8988T (cell line): ENCODE data around the gene NOL11.
"Not testable (repeated sequence)": the region's sequence is repeated elsewhere in the genome, so short reads cannot be mapped to it uniquely, and the experiment has no call there.

Experiments used
- DNase-seq: peaks from one replicate; pipeline ENCODE4 v3.0.0; 2011

Gene NOL11

DNA sequence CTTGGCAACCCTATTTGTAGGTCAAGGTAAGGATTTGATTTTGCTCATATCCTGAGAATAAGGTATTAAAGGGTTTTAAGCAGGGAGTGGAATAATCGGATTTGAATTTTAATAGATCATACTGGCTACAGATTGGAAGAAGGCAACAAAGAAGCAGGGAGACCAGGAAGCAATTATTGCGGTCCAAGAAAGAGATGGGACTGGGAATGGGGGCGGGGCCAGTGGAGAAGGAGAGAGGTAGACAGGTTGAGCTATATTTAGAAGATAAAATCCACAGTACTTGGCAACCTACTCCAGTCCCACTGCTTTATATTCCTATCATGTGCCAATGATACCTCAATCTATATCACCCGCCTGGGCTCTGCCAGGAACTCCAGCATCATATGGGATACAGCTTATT is 5.8 kb upstream of the NOL11 start:
- DNase-seq = no peak

GRCh38 chr17:67712375-67712774 is 5.4 kb upstream of the NOL11 start:
- DNase-seq = no peak

DNA sequence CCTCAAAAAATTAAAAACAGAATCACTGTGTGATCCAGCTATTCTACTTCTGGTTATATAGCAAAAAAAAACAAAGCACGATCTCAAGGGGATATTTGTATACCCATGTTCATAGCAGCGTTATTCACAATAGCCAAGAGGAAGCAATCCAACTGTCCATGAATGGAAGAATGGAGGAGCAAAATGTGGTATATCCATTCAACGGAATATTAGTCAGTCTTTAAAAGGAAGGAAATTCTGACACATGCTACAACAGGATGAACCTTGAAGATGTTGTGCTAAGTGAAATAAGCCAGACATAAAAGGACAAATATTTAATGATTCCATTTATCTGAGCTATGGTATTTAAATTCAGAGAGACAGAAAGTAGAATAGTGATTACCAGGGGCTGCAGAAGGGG is 4.6 kb upstream of the NOL11 start:
- DNase-seq = no peak

- no peak for DNase-seq
These were observed 1.3 kb upstream of the NOL11 start for GRCh38 chr17:67716405-67716798.

DNA sequence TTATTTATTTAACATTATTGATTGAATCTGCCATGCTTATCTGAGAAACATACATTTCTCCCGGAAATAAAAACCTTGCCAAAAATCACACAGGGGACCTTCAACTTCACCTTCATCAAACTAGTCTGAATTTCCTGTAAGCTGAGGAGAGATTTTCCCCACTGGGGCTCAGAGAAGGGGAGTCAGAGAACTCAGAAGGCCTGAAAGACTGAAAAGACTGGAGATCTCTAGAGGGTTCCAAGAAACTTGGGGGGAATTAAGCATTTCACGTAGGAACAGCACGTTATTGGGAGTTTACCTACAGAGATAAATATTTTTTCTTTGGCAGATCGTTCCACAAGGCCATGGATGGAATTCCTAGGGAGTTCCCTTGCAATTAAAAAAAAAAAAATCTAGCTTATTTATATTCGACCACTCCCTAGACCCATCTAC is 528 bp upstream of the NOL11 start:
- DNase-seq = no peak

DNA sequence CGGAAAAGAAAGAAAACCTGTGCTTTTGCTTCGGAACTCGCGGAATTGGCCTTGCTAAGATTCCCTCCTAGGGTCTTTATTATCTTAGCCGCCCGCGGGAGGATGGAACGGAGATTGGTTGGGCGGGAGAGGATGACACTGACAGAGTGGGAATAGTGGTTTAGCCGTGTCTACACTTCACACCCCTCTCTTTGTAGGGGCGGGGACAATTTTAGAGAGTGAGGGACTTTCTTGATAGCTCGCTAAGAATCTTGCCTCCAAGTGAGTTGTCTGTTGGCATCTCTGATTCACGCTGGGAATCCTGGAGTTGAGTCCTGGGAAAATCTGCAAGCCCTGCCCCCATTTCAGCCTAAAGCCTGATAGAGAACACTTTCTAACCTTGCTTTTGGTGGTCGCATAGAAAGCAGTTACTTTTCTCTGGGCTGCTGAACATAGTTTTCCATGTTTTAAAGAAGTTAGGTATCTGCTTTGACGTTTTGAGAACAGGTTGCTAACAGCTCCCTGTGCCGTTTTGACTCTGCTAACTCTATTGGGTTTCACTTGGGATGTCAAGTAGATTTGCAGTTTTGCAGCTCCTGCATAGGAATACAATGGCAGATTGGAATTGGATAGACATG is 697 bp downstream of the NOL11 start:
- no peak for DNase-seq

DNA sequence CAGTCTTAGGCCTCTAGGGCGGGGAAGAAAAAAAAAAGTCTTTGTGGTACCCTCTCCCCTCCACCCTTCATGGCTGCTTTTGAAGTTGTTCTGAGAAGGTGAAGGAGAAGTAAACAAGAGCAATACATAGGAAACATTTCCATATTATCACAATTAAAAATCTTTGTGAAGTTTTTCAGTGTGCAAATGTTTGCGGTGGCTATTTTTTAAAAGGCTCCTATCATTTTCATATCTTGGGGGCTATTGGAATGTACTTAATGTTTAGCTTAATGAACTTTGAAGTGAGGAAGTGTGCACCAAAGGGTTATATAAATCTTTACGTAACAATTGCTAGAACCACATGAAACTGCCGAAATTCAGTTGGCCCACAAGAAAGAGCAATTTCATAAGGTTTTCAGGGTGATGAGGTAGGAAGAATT is 7.6 kb downstream of the NOL11 start:
- DNase-seq = no peak

GRCh38 chr17:67725807-67726206 is 8.1 kb downstream of the NOL11 start:
- DNase-seq = no peak

DNA sequence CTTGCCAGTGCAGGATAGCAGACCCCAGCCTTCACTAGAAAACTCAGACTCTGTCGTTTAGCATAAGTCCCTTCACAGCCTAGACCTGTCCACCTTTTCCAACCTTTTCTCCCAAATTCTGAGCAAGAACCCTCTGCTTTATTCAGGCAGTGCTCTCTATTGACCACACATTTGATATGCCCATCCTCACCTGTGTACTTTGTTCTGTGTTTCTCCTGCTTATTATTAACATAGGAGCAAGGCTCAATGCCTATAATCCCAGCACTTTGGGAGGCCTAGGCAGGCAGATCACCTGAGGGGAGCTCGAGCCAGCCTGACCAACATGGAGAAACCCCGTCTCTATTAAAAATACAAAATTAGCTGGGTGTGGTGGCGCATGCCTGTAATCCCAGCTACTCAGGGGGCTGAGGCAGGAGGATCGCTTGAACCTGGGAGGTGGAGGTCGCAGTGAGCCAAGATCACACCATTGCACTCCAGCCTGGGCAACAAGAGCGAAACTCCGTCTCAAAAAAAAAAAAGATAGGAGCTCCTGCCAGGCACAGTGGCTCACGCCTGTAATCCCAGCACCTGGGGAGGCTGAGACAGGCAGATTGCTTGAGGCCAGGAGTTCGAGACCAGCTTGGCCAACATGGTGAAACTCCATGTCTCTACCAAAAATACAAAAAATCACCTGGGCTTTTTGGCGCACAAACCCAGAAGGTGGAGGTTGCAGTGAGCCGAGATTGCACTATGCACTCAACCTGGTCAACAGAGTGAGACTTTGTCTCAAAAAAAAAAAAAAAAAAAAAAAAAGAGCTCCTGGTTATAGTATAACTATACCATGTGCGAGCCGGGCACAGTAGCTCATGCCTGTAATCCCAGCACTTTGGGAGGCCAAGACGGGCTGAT is 9.7 kb downstream of the NOL11 start:
- not testable (repeated sequence) for DNase-seq

DNA sequence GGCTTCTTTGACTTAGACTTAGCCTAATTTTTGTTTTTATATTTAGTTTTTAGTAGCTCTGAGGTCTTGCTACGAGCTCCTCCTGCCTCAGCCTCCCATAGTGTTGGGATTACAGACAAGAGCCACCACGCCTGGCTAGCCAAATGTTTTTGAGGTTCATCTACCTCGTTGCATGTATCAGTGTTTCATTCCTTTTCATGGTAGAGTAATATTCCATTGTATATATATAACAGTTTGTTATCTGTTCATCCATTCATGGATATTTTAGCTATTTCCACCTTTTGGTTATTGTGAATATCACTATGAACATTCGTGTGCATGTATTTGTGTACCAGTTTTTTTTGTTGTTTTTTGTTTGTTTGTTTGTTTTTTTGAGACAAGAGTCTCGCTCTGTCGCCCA is 12.2 kb downstream of the NOL11 start:
- no peak for DNase-seq

GRCh38 chr17:67730731-67731130 is 13.0 kb downstream of the NOL11 start:
- DNase-seq = no peak

- no peak for DNase-seq
These were observed 15.7 kb downstream of the NOL11 start for GRCh38 chr17:67733449-67733848.

- no peak for DNase-seq
These were observed 19.4 kb downstream of the NOL11 start for GRCh38 chr17:67737145-67737544.

DNA sequence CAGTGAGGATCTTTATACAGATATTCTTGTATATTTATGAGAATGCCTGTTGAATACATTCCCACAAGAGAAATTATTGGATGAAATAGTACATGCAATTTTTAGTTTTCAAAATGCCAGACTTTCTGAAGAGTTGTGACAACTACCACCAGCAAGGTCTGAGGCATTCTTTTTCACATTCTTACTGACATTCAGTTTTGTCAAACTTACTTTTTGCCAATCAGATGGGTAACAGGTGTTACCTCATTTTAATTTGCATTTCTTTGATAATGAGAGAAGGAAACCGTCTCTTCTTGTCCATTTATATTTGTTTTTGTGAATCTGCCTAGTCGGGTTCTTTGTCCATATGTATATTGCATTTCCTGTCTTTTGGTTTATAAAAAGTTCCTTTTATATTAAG is 24.3 kb downstream of the NOL11 start:
- DNase-seq = no peak

DNA sequence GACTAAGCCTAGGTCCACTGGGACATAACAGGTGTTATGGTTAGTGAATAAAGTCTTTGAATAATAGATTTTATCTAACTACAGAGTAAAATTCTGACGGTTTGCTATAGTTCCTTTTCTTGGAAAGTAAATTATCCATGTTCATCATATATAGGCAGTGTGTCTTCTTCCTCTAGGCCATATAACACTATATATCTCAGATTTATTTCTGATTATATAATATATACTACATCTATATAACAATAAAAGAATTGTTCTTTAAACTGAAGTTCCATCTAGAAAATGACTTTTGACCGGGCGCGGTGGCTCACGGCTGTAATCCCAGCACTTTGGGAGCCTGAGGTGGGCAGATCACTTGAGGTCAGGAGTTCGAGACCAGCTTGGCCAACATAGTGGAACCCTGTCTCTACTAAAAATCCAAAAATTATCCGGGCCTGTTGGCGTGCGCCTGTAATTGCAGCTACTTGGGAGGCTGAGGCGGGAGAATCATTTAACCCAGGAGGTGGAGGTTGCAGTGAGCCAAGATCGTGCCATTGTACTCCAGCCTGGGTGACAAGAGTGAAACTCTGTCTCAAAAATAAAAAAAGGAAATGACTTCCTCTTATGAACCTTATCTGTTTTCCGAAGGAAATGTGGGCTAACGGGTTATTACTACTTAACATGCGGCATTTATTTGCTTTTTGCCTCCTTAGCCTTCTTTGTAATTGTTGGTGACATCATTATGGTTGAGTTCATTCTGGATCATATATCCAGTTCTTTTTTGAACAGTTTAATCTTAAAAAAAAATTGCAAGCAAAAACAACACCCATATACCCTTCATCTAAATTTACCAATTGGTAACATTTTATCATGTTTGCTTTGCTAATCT is 29.2 kb downstream of the NOL11 start:
- no peak for DNase-seq

DNA sequence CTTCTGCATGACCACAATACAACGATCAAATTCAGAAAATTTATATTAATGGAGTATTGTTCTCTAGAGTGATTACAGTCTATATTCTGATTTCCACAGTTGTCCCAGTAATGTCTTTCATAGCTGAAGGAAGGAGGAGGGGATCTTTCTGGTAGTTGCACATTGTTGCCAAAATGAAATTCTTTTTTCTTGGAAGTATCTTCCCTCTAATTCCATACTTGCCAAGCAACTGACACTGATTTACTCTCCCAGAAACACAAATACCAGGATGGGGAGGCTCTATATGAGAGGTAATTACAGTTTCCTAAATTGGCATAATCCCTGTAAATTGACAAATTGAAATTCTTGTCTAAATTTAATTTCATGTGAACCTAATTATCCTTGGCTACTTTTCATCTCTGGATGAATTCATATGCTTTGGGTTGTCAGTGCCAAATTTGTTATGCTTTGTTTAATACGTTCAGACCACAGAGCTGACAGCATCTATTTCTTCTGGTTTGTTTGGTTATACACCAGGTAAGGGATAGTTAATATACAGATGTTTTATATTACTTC is 30.0 kb downstream of the NOL11 start:
- DNase-seq = no peak

- no peak for DNase-seq
These were observed 32.3 kb downstream of the NOL11 start for GRCh38 chr17:67750067-67750466.

DNA sequence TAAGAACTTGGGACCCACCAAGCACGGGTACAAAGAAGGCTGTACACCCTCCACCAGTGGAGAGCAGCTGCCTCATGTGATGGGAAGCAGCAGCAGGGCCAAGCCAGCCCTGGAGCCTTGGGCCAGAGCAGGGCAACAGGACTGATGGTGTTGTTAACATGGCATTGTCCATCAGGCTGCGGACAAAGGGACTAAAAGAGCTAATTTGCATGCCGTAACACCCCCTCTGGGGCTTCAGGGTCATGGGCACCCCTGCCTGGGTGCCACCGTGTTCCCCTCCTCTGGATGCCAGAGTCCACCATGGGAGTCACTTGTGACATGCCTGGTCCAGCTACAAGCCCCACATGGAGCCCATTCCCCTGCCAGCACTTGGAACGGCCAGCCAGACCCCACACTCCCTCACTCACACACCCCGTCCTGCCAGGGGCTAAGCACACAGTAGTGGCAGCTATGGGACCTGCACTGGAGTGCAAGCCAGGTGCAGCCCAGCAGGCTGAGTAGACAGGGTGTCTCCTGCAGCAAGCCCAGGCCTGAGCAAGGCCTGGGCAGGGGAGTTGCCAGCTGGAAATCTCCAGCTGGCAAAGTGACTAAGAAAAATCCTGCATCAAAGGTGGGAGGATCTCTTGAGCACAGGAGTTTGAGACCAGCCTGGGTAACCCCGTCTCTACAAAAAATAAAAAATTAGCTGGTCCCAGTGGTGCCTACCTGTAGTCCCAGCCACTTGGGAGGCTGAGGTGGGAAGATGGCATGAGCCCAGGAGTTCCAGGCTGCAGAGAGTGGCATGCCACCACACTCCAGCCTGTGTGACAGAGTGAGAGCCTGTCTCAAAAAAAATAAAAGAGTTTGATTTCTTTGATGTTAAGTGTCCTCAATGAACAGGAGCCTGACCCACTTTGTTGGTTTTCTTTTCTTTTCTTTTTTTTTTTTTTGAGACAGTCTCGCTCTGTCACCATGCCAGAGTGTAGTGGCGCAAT is 33.7 kb downstream of the NOL11 start:
- DNase-seq = no peak

DNA sequence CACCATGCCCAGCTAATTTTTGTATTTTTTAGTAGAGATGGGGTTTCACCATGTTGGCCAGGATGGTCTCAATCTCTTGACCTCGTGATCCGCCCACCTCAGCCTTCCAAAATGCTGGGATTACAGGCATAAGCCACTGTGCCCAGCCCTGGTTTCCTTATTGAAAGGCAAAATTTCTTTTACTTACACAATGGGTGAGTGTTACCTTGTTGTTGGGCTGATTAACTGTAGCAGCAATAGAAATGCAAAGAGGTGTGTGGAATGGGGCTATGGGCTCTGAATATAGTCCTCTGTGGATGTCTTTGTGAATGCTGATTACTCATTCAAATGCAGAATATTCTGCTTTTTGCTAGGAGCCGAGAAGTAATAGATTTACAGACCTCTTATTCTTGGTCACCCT is 34.4 kb downstream of the NOL11 start:
- not testable (repeated sequence) for DNase-seq

DNA sequence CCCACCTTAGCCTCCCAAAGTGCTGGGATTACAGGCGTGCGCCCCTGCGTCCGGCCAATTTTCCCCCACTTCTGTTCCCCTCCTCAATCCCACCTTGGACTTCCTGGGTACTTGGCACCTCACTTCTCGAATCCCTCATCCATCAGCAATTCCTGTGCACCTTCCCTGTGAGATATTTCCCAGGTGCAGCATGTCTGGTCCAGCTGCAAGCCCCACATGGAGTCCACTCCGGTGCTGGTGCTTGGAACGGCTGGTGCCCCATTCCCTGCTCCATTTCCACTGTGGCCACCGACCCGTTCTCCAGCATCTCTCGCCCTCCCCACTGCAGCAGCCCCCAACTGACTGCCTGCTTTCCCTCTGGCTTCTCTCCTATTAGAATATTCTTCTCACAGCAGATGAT is 35.3 kb downstream of the NOL11 start:
- no peak for DNase-seq

DNA sequence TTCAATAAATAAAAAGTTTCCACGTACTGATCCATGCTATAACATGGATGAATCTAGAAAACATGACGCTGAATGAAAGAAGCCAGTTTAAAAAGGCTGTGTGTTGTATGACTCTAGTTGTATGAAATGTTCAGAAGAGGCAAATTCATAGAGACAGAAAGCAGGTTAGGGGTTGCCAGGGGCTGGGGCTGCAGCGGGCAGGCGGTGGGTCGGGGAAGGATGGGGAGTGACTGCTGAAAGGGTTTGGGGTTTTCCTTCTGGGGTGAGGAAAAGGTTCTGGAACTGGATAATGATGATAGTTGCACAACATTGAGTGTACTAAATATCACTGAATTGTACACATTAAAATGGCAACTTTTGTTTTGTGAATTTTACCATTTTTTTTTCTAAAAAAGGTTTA is 36.3 kb downstream of the NOL11 start:
- no peak for DNase-seq

DNA sequence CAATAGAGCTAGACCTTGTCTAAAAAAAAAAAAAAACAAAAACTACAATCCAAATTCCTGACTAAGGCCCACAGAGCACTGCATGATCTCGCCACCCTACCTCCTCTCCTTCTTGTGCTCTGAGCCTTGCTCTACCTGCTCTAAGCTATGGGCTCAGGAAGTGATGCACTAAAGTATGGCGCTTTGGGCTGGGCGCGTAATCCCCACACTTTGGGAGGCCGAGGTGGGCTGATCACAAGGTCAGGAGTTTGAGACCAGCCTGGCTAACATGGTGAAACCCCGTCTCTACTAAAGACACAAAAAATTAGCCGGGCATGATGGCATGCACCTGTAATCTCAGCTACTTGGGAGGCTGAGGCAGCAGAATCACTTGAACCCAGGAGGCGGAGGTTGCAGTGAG is 37.0 kb downstream of the NOL11 start:
- DNase-seq = not testable (repeated sequence)
